H1 (cell line): ENCODE measurements around the gene ARSK. TPM values are rescaled to one million over a fixed set of nuclear protein-coding genes. Genes with fewer than 3 reads are reported as not detected.

ENCODE experiments used
- CEBPB ChIP-seq: IDR thresholded peaks from 2 replicates; pipeline ENCODE4 v1.6.1; 2012; ENCODE audit warnings: low read depth, low read length
- CHD2 ChIP-seq: IDR thresholded peaks from 2 replicates; pipeline ENCODE4 v1.6.1; 2012; ENCODE audit warnings: low read length, improper control_type of control experiment
- CTBP2 ChIP-seq: IDR thresholded peaks from 2 replicates; pipeline ENCODE4 v1.7.0; 2011; ENCODE audit warnings: borderline replicate concordance, mild to moderate bottlenecking, moderate library complexity, mixed read lengths, low read length; ENCODE audit not compliant: insufficient read depth, insufficient read length
- POU5F1 ChIP-seq: IDR thresholded peaks from 2 replicates; pipeline ENCODE4 v1.6.1; 2011; ENCODE audit warnings: low read depth, mild to moderate bottlenecking, low read length, moderate library complexity
- RNF2 ChIP-seq: fragments of 200-900, 300-1000 bp; sonication (generic); IDR thresholded peaks from 2 replicates; pipeline ENCODE4 v1.7.1; 2016; ENCODE audit warnings: borderline replicate concordance, low read depth, mild to moderate bottlenecking, antibody characterized with exemption, low read length; ENCODE audit not compliant: poor library complexity, severe bottlenecking; ENCODE audit errors: missing control alignments
- SIN3A ChIP-seq, 2 experiments: IDR thresholded peaks in 1 of 2; conservative IDR thresholded peaks in 1 of 2; 2 replicates each; pipeline ENCODE4 v1.6.1; 2011 to 2012; ENCODE audit warnings: low read length in 2 of 2, improper control_type of control experiment in 1 of 2, low read depth in 1 of 2, mild to moderate bottlenecking in 1 of 2
- SRF ChIP-seq: IDR thresholded peaks from 2 replicates; pipeline ENCODE4 v1.6.1; 2011; ENCODE audit warnings: mild to moderate bottlenecking, low read depth, low read length, moderate library complexity
- YY1 ChIP-seq: IDR thresholded peaks from 2 replicates; pipeline ENCODE4 v1.6.1; 2011; ENCODE audit warnings: low read depth, mild to moderate bottlenecking, low read length
- polyA plus RNA-seq, 7 experiments: library from polyadenylated mRNA; depleted of rRNA in 3 of 7; stranded (reverse) in 5 of 7; unstranded in 2 of 7; fragments of >200 nt in 5 of 7; fragments of 200-250 nt in 2 of 7; gene quantifications; 1 replicate in 5 of 7; 2 replicates in 1 of 7; 4 replicates in 1 of 7; pipeline versions ENCODE4 v1.2.1 to v1.2.3, GENCODE V29; 2011 to 2013; ENCODE audit warnings: missing spikeins in 2 of 7, mixed read lengths in 2 of 7
- total RNA-seq: library from RNA; stranded (reverse); fragmentation: NEBNext Ultra II Directional; extraction: Animal tissue kit (Norgen Biotek cat#: 25700); gene quantifications from 2 replicates; pipeline ENCODE4 v1.2.1, GENCODE V29; 2021
- TF ChIP-seq, protein P1 (sequence below): fragments of 300-600 bp; sonication (generic); IDR thresholded peaks from 2 replicates; pipeline ENCODE4 v1.7.1; 2012; ENCODE audit warnings: low read length, moderate library complexity, mild to moderate bottlenecking, inconsistent platforms; ENCODE audit not compliant: insufficient replicate concordance

The ARSK gene
- total and polyA plus RNA-seq, 2 of the 8 experiments (the other 6 are each of a cell fraction or from before 2014, with no cell fraction given): 8.4 to 14.1 TPM

DNA sequence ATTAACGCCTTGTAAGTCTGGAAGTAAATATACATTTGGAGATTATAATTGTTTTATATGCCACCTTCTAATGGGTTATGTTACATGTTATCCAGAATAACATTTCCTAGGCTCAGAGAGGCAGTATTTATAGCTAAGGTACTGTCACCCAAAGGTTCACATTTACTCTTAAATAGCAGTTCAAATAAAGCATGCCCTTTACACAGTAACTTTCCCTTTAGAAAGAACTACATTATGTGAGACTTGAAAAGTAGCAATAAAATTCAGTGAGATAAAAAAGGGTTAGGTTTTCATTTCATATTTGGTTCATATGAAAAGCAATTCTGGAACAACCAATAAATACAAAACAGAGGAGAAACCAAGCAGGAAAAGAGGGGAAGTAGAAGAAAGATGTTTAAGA is 35.2 kb upstream of the ARSK start (continued):
- TF ChIP-seq, protein P1, sequence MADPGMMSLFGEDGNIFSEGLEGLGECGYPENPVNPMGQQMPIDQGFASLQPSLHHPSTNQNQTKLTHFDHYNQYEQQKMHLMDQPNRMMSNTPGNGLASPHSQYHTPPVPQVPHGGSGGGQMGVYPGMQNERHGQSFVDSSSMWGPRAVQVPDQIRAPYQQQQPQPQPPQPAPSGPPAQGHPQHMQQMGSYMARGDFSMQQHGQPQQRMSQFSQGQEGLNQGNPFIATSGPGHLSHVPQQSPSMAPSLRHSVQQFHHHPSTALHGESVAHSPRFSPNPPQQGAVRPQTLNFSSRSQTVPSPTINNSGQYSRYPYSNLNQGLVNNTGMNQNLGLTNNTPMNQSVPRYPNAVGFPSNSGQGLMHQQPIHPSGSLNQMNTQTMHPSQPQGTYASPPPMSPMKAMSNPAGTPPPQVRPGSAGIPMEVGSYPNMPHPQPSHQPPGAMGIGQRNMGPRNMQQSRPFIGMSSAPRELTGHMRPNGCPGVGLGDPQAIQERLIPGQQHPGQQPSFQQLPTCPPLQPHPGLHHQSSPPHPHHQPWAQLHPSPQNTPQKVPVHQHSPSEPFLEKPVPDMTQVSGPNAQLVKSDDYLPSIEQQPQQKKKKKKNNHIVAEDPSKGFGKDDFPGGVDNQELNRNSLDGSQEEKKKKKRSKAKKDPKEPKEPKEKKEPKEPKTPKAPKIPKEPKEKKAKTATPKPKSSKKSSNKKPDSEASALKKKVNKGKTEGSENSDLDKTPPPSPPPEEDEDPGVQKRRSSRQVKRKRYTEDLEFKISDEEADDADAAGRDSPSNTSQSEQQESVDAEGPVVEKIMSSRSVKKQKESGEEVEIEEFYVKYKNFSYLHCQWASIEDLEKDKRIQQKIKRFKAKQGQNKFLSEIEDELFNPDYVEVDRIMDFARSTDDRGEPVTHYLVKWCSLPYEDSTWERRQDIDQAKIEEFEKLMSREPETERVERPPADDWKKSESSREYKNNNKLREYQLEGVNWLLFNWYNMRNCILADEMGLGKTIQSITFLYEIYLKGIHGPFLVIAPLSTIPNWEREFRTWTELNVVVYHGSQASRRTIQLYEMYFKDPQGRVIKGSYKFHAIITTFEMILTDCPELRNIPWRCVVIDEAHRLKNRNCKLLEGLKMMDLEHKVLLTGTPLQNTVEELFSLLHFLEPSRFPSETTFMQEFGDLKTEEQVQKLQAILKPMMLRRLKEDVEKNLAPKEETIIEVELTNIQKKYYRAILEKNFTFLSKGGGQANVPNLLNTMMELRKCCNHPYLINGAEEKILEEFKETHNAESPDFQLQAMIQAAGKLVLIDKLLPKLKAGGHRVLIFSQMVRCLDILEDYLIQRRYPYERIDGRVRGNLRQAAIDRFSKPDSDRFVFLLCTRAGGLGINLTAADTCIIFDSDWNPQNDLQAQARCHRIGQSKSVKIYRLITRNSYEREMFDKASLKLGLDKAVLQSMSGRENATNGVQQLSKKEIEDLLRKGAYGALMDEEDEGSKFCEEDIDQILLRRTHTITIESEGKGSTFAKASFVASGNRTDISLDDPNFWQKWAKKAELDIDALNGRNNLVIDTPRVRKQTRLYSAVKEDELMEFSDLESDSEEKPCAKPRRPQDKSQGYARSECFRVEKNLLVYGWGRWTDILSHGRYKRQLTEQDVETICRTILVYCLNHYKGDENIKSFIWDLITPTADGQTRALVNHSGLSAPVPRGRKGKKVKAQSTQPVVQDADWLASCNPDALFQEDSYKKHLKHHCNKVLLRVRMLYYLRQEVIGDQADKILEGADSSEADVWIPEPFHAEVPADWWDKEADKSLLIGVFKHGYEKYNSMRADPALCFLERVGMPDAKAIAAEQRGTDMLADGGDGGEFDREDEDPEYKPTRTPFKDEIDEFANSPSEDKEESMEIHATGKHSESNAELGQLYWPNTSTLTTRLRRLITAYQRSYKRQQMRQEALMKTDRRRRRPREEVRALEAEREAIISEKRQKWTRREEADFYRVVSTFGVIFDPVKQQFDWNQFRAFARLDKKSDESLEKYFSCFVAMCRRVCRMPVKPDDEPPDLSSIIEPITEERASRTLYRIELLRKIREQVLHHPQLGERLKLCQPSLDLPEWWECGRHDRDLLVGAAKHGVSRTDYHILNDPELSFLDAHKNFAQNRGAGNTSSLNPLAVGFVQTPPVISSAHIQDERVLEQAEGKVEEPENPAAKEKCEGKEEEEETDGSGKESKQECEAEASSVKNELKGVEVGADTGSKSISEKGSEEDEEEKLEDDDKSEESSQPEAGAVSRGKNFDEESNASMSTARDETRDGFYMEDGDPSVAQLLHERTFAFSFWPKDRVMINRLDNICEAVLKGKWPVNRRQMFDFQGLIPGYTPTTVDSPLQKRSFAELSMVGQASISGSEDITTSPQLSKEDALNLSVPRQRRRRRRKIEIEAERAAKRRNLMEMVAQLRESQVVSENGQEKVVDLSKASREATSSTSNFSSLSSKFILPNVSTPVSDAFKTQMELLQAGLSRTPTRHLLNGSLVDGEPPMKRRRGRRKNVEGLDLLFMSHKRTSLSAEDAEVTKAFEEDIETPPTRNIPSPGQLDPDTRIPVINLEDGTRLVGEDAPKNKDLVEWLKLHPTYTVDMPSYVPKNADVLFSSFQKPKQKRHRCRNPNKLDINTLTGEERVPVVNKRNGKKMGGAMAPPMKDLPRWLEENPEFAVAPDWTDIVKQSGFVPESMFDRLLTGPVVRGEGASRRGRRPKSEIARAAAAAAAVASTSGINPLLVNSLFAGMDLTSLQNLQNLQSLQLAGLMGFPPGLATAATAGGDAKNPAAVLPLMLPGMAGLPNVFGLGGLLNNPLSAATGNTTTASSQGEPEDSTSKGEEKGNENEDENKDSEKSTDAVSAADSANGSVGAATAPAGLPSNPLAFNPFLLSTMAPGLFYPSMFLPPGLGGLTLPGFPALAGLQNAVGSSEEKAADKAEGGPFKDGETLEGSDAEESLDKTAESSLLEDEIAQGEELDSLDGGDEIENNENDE: no peak
- TF ChIP-seq POU5F1 (no peak), RNF2 (no peak), CHD2 (no peak), SIN3A (conservative IDR thresholded peaks at IDR 0.05 in 1 of 2, IDR thresholded peaks at IDR 0.05 in 1 of 2; ENCODE audit: low read depth in 1 of 2, low read length in 2 of 2) (no peak), CEBPB (no peak), CTBP2 (no peak), YY1 (no peak), SRF (no peak)
